ENCODE measurements around the gene CEP63.

The CEP63 gene

DNA sequence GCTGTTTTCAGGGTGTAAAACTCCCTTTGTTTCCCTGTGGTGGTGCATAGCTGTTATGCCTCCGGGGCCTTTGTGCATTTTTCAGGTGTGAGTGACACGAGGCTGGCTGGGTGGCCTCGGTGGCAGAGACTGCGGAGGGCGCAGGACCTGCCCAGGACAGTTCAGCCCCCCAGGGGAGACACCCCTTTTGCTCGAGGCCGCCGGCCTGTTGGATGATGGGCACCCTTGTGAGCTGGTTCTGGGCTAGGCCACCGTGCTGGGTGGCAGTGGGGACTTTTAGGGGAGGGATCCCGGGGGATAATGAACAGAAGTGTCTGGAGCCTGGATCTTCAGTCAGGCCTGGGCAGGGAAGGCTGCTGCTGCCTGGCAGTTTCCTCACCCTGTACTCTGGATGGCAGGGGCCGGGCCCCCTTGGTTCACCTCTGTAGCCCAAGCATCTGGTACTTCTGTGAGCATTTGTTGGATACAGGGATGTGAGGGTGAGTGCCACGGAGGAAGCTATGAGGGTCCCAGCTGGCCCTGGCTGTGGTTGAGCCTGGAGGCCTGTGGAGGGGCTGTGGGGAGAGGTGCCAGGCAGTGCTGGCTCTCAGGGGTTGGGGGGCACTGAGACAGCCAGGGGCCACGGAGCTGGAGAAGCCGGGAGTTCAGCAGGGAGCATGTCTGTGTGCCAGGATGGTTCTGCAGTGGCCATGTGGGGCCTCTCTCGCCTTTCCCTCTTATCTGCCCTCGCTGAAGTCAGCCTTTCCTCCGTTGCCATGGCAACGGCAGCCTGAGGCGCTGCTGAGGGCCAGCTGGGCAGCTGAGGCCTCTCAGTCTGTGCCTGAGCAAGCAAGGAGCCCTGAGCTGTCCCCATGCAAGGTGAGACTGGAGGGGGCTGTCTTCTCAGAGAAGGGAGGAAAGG, 115.9 kb downstream of the CEP63 start:
- no peak overlapping the region for H3K9ac ChIP-seq (ENCODE audit: low read length)
- H3K4me2 ChIP-seq (ENCODE audit: low read length) = no peak overlapping the region
- no peak overlapping the region for H2AFZ ChIP-seq (ENCODE audit: low read depth, low read length)
- no peaks in the 10 kb centered on the region for H3K79me2 ChIP-seq (ENCODE audit: low read length)
- H3K36me3 ChIP-seq (replicated peaks; ENCODE audit: low read depth, low read length) = no peaks in the 10 kb centered on the region
- 0 out of 2 replicates have a peak, but pooled peaks cover 3% of the 10 kb centered on the region for H3K4me1 ChIP-seq (ENCODE audit: low read length)
- no peaks in the 10 kb centered on the region for H3K27me3 ChIP-seq (ENCODE audit: low read depth, low read length)
- TF ChIP-seq, protein P1, sequence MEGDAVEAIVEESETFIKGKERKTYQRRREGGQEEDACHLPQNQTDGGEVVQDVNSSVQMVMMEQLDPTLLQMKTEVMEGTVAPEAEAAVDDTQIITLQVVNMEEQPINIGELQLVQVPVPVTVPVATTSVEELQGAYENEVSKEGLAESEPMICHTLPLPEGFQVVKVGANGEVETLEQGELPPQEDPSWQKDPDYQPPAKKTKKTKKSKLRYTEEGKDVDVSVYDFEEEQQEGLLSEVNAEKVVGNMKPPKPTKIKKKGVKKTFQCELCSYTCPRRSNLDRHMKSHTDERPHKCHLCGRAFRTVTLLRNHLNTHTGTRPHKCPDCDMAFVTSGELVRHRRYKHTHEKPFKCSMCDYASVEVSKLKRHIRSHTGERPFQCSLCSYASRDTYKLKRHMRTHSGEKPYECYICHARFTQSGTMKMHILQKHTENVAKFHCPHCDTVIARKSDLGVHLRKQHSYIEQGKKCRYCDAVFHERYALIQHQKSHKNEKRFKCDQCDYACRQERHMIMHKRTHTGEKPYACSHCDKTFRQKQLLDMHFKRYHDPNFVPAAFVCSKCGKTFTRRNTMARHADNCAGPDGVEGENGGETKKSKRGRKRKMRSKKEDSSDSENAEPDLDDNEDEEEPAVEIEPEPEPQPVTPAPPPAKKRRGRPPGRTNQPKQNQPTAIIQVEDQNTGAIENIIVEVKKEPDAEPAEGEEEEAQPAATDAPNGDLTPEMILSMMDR (IDR thresholded peaks at IDR 0.05; ENCODE audit: low read depth, low read length) = no peak
- no peak for TF ChIP-seq EZH2phosphoT487 (IDR thresholded peaks at IDR 0.05; ENCODE audit: low read depth)
- no peak overlapping the region for H3K27ac ChIP-seq (ENCODE audit: low read length)
- no peak overlapping the region for H3K4me3 ChIP-seq (ENCODE audit: low read length)
- no peaks in the 10 kb centered on the region for H4K20me1 ChIP-seq (ENCODE audit: insufficient read depth, low read length)
- H3K9me3 ChIP-seq (ENCODE audit: insufficient read depth, low read length) = no peaks in the 10 kb centered on the region

DNA sequence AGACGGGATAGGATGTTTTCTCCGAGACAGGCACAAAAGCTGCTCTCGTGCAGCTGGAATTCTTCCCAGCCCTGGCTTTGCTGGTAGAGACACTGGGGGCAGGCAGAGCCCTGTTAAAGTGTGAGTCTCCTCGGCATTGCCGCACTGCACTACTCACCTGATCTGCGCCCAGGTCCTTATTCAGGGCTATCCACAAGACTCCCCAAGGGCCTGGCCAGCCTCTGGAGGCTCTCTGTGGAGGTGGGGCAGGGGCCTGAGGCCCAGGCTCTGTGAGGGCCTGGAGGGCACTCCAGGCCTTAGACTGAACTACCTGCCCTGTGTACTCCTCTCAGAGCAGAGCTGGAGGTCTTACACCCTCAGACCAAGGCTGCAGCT, 116.6 kb downstream of the CEP63 start:
- Histone ChIP-seq H2AFZ (ENCODE audit: low read depth, low read length) (no peak overlapping the region), H3K27me3 (ENCODE audit: low read depth, low read length) (no peaks in the 10 kb centered on the region), H3K9ac (ENCODE audit: low read length) (no peak overlapping the region), H3K4me2 (ENCODE audit: low read length) (no peak overlapping the region), H3K4me3 (ENCODE audit: low read length) (no peak overlapping the region), H3K4me1 (ENCODE audit: low read length) (0 out of 2 replicates have a peak, but pooled peaks cover 3% of the 10 kb centered on the region), H4K20me1 (ENCODE audit: insufficient read depth, low read length) (no peaks in the 10 kb centered on the region), H3K36me3 (replicated peaks; ENCODE audit: low read depth, low read length) (no peaks in the 10 kb centered on the region), H3K9me3 (ENCODE audit: insufficient read depth, low read length) (no peaks in the 10 kb centered on the region), H3K27ac (ENCODE audit: low read length) (no peak overlapping the region), H3K79me2 (ENCODE audit: low read length) (no peaks in the 10 kb centered on the region)
- TF ChIP-seq, protein P1 (IDR thresholded peaks at IDR 0.05; ENCODE audit: low read depth, low read length) = no peak
- no peak for TF ChIP-seq EZH2phosphoT487 (IDR thresholded peaks at IDR 0.05; ENCODE audit: low read depth)

DNA sequence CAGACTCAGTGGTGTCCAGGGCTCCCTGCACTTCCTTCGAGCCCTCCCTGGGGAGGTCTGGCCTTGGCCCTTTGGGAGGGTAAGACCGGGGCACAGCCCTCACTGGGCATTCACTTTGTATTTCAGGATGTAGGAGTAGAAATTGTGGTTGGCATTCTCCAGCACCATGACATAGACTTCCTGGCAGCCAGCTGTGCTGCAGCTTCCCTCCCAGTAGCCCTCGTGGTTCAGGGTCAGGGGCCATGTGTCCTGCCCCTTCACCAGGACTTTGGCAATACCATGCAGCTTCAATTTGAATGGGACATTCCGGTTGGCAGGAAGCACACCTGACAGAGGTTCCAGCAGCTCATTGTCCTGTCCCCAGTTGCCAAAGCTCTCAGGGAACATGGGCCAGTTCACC, 117.6 kb downstream of the CEP63 start:
- no peaks in the 10 kb centered on the region for H3K79me2 ChIP-seq (ENCODE audit: low read length)
- H3K4me1 ChIP-seq (ENCODE audit: low read length) = 0 out of 2 replicates have a peak, but pooled peaks cover 3% of the 10 kb centered on the region
- H2AFZ ChIP-seq (ENCODE audit: low read depth, low read length) = no peak overlapping the region
- no peak overlapping the region for H3K9ac ChIP-seq (ENCODE audit: low read length)
- H3K27ac ChIP-seq (ENCODE audit: low read length) = no peak overlapping the region
- no peaks in the 10 kb centered on the region for H3K36me3 ChIP-seq (replicated peaks; ENCODE audit: low read depth, low read length)
- TF ChIP-seq, protein P1 (IDR thresholded peaks at IDR 0.05; ENCODE audit: low read depth, low read length) = no peak
- no peak for TF ChIP-seq EZH2phosphoT487 (IDR thresholded peaks at IDR 0.05; ENCODE audit: low read depth)
- no peaks in the 10 kb centered on the region for H3K27me3 ChIP-seq (ENCODE audit: low read depth, low read length)
- no peaks in the 10 kb centered on the region for H3K9me3 ChIP-seq (ENCODE audit: insufficient read depth, low read length)
- no peak overlapping the region for H3K4me2 ChIP-seq (ENCODE audit: low read length)
- H3K4me3 ChIP-seq (ENCODE audit: low read length) = no peak overlapping the region
- no peaks in the 10 kb centered on the region for H4K20me1 ChIP-seq (ENCODE audit: insufficient read depth, low read length)

DNA sequence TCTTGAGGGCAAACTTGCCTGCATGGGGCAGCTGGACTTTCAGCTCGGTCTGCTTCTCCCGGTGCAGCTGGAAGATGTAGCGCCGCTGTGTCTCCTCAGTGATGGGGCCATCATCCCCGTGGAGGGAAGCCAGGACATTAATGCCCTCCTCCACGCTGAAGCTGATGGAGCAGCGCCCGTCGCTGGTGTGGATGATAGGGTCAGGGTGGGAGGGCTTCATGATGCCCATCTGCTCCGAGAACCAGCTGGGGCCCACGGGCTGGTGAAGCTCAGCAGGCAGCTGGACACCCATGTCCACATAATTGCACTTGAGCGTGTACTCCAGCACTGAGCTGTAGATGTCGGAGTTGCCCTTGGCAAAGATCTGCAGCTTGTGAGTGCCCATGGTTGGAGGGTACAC, 118.1 kb downstream of the CEP63 start:
- TF ChIP-seq EZH2phosphoT487 (IDR thresholded peaks at IDR 0.05; ENCODE audit: low read depth) = no peak
- Histone ChIP-seq H3K27ac (ENCODE audit: low read length) (no peak overlapping the region), H3K4me2 (ENCODE audit: low read length) (no peak overlapping the region), H3K27me3 (ENCODE audit: low read depth, low read length) (no peaks in the 10 kb centered on the region), H3K4me3 (ENCODE audit: low read length) (no peak overlapping the region), H3K4me1 (ENCODE audit: low read length) (0 out of 2 replicates have a peak, but pooled peaks cover 3% of the 10 kb centered on the region), H2AFZ (ENCODE audit: low read depth, low read length) (no peak overlapping the region), H3K9ac (ENCODE audit: low read length) (no peak overlapping the region), H3K9me3 (ENCODE audit: insufficient read depth, low read length) (no peaks in the 10 kb centered on the region), H3K79me2 (ENCODE audit: low read length) (no peaks in the 10 kb centered on the region), H3K36me3 (replicated peaks; ENCODE audit: low read depth, low read length) (no peaks in the 10 kb centered on the region), H4K20me1 (ENCODE audit: insufficient read depth, low read length) (no peaks in the 10 kb centered on the region)

Data from OCI-LY3 (cell line).